HFFc6 (cell line): ENCODE data around the gene MFAP1. TPM values are rescaled to one million over a fixed set of nuclear protein-coding genes. Genes with fewer than 3 reads are reported as not detected.

Source experiments
- DNase-seq: peaks from one replicate; pipeline ENCODE4 v3.0.0-alpha.2; 2018
- H3K27ac Mint-ChIP-seq: 2 replicates; pipeline ENCODE4 v1.8.0; 2020; ENCODE audit warnings: mild to moderate bottlenecking, mixed read lengths
- H3K27me3 Mint-ChIP-seq: 2 replicates; pipeline ENCODE4 v1.8.0; 2021; ENCODE audit warnings: mild to moderate bottlenecking, moderate library complexity, mixed read lengths; ENCODE audit not compliant: insufficient read depth
- H3K36me3 Mint-ChIP-seq: 2 replicates; pipeline ENCODE4 v1.8.0; 2021; ENCODE audit warnings: low read depth, mixed read lengths
- H3K4me1 Mint-ChIP-seq: 2 replicates; pipeline ENCODE4 v1.8.0; 2020; ENCODE audit warnings: low read depth, mixed read lengths
- H3K4me3 Mint-ChIP-seq: 2 replicates; pipeline ENCODE4 v1.8.0; 2020; ENCODE audit warnings: mild to moderate bottlenecking, moderate library complexity, mixed read lengths
- H3K9me3 Mint-ChIP-seq: 2 replicates; pipeline ENCODE4 v1.8.0; 2020; ENCODE audit warnings: mild to moderate bottlenecking, mixed read lengths
- total RNA-seq, 6 experiments: library from RNA; stranded (reverse); fragmentation: NEBNext Ultra II Directional; extraction: Animal tissue kit (Norgen Biotek cat#: 25700); gene quantifications; 2 replicates in 1 of 6; 3 replicates in 5 of 6; pipeline ENCODE4 v1.2.3, GENCODE V29; 2021
- TF ChIP-seq, protein P1 (sequence below): fragments of 200-600 bp; sonication (generic); IDR thresholded peaks from 2 replicates; pipeline ENCODE4 v1.5.0; 2021; ENCODE audit warnings: antibody characterized with exemption, mild to moderate bottlenecking

Gene MFAP1
- total RNA-seq, 6 experiments from 2014 or later: 25.3 to 30.4 (median 27.3) TPM

- H3K27ac Mint-ChIP-seq: no peak overlapping the region
- H3K9me3 Mint-ChIP-seq: no peaks in the 10 kb centered on the region
- peaks cover 70% of the 10 kb centered on the region for H3K36me3 Mint-ChIP-seq
- H3K4me3 Mint-ChIP-seq: peak overlapping the region; percentile 98; the same call in 1 of the 2 replicates
- TF ChIP-seq, protein P1, sequence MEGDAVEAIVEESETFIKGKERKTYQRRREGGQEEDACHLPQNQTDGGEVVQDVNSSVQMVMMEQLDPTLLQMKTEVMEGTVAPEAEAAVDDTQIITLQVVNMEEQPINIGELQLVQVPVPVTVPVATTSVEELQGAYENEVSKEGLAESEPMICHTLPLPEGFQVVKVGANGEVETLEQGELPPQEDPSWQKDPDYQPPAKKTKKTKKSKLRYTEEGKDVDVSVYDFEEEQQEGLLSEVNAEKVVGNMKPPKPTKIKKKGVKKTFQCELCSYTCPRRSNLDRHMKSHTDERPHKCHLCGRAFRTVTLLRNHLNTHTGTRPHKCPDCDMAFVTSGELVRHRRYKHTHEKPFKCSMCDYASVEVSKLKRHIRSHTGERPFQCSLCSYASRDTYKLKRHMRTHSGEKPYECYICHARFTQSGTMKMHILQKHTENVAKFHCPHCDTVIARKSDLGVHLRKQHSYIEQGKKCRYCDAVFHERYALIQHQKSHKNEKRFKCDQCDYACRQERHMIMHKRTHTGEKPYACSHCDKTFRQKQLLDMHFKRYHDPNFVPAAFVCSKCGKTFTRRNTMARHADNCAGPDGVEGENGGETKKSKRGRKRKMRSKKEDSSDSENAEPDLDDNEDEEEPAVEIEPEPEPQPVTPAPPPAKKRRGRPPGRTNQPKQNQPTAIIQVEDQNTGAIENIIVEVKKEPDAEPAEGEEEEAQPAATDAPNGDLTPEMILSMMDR: no peak
- peaks cover 66% of the 10 kb centered on the region for H3K4me1 Mint-ChIP-seq
- no peak for DNase-seq
- peaks cover 15% of the 10 kb centered on the region for H3K27me3 Mint-ChIP-seq
These were observed 29.3 kb downstream of the MFAP1 start for GRCh38 chr15:43795197-43795596.

GRCh38 chr15:43794269-43795037, 30.0 kb downstream of the MFAP1 start:
- no peaks in the 10 kb centered on the region for H3K9me3 Mint-ChIP-seq
- peaks cover 62% of the 10 kb centered on the region for H3K36me3 Mint-ChIP-seq
- TF ChIP-seq, protein P1: no peak
- peaks cover 61% of the 10 kb centered on the region for H3K4me1 Mint-ChIP-seq
- peak; percentile 82 for DNase-seq
- H3K27me3 Mint-ChIP-seq: peaks cover 13% of the 10 kb centered on the region
- H3K4me3 Mint-ChIP-seq: peak overlapping the region; percentile 98
- peak overlapping the region; percentile 98 for H3K27ac Mint-ChIP-seq

DNA sequence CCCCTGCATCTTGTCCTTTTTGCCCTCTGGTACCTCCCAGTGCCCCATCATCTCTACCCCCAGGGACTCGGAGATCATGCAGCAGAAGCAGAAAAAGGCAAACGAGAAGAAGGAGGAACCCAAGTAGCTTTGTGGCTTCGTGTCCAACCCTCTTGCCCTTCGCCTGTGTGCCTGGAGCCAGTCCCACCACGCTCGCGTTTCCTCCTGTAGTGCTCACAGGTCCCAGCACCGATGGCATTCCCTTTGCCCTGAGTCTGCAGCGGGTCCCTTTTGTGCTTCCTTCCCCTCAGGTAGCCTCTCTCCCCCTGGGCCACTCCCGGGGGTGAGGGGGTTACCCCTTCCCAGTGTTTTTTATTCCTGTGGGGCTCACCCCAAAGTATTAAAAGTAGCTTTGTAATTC, 30.8 kb downstream of the MFAP1 start:
- peak overlapping the region; percentile 98 for H3K27ac Mint-ChIP-seq

GRCh38 chr15:43792761-43793476, 31.6 kb downstream of the MFAP1 start:
- Mint-ChIP-seq H3K27ac (peak overlapping the region; percentile 98), H3K36me3 (peaks cover 49% of the 10 kb centered on the region), H3K27me3 (peaks cover 11% of the 10 kb centered on the region), H3K9me3 (no peaks in the 10 kb centered on the region), H3K4me1 (peaks cover 54% of the 10 kb centered on the region), H3K4me3 (peak overlapping the region; percentile 98)
- no peak for DNase-seq
- TF ChIP-seq, protein P1: peak; percentile 50

More for the DNA sequence above, 30.8 kb downstream of the MFAP1 start:
- Mint-ChIP-seq H3K4me1 (peaks cover 61% of the 10 kb centered on the region), H3K4me3 (peak overlapping the region; percentile 98), H3K36me3 (peaks cover 54% of the 10 kb centered on the region), H3K9me3 (no peaks in the 10 kb centered on the region), H3K27me3 (peaks cover 11% of the 10 kb centered on the region)
- TF ChIP-seq, protein P1: no peak
- no peak for DNase-seq

DNA sequence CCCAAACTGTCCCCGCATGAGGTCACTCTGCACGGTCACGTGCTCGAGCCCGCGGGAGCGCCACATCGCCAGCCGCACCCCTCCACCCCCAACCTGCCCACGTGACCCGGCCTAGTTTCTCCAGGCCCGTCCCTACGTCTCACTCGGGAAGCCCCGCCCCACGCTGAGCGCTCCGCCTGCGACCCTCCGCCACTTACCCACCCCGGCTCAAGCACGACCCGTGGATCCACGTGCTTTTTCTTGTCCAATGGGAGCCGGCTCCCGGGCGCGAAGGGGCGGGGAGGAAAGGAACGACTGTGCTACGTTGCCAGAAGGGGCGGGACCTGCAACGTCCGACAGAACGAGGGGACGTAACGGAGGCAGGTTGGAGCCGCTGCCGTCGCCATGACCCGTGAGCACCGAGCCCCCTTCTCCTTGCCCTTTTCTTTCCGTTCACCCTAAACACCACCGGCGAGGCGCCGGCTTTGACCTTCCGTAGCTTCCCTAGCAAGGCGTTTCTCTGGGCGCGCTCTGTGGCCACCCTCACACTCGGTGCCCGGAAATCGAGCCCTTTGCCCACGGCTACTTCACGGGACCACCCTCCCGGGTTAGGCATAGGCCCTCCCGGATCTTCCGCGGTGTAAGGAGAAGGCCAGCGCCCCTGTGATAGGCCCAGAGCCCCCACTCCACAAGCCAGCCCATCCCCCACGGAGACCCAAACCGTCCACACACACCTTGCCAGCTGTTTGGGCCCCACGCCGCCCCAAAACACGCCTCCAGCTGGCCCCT, 32.3 kb downstream of the MFAP1 start, which contains the start of gene SERF2:
TSS of gene SERF2 (plus strand) at position 328 of the 768 bp plus-strand sequence. CDS start at position 385, 57 bp downstream.
- Mint-ChIP-seq H3K4me1 (peaks cover 47% of the 10 kb centered on the region), H3K4me3 (peak within 1 kb of the TSS; percentile 98)
- TF ChIP-seq, protein P1: no peak

More for the DNA sequence above, 32.3 kb downstream of the MFAP1 start, which contains the start of gene SERF2:
- no peaks in the 10 kb centered on the region for H3K9me3 Mint-ChIP-seq
- peak; percentile 99 for DNase-seq
- peaks cover 11% of the 10 kb centered on the region for H3K27me3 Mint-ChIP-seq
- peak within 1 kb of the TSS; percentile 98 for H3K27ac Mint-ChIP-seq
- H3K36me3 Mint-ChIP-seq: peaks cover 49% of the 10 kb centered on the region
